ENCODE data around the gene MLANA. TPM values are rescaled to one million over a fixed set of nuclear protein-coding genes. Genes with fewer than 3 reads are reported as not detected.

The MLANA gene
- polyA plus RNA-seq, 1 donor (not counting 4 experiments of a cell fraction or from before 2014, with no cell fraction given): not detected

DNA sequence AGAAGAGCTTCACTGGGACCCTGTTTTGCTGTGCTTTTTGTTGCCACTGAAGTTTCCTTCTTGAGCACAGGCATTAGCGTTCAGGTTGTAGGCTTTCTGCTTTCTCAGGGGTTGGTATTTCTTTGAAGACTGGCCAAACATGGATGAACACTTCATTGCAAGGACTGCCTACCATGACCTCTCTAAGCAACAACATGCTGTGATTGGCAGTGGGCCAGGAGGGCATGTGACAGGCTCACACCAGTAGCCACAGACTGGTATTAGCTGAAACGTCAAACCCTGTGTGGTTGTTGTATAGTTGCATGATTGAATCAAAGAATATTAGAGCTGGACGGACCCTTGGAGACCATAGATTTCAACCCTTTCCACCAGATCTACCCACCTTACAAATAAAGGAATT lies 20.0 kb upstream of the MLANA start:
- H3K4me1 ChIP-seq (ENCODE audit: control insufficient read depth, extremely low read depth, insufficient read depth, low read length): no peaks in the 10 kb centered on the region
- no peaks in the 10 kb centered on the region for H3K36me3 ChIP-seq (ENCODE audit: control insufficient read depth in 2 of 2, extremely low read depth in 1 of 2, insufficient read depth in 2 of 2, low read length in 2 of 2)
- DNase-seq (ENCODE audit: low read depth, low spot score) (no peak), FAIRE-seq (no peak)
- H3K4me3 ChIP-seq (ENCODE audit: control insufficient read depth in 2 of 3, extremely low read depth in 1 of 3, insufficient read depth in 2 of 3, low read depth in 1 of 3, low read length in 3 of 3): no peak overlapping the region
- H3K9me3 ChIP-seq (ENCODE audit: control insufficient read depth, low read depth, low read length): no peaks in the 10 kb centered on the region
- no peaks in the 10 kb centered on the region for H3K79me2 ChIP-seq (ENCODE audit: control insufficient read depth, insufficient read depth, low read length)
- H3K9me1 ChIP-seq (ENCODE audit: control insufficient read depth, extremely low read depth, insufficient read depth, low read length): no peaks in the 10 kb centered on the region
- no peak overlapping the region for H2AFZ ChIP-seq (ENCODE audit: control insufficient read depth, low read length)
- TF ChIP-seq CTCF (optimal IDR thresholded peaks at IDR 0.05 in 1 of 3, IDR thresholded peaks at IDR 0.05 in 1 of 3, conservative IDR thresholded peaks at IDR 0.05 in 1 of 3; ENCODE audit: extremely low read depth in 1 of 3, insufficient read depth in 2 of 3, low read length in 3 of 3) (no peak), EZH2 (IDR thresholded peaks at IDR 0.05; ENCODE audit: low read length) (no peak)
- no peak overlapping the region for H3K9ac ChIP-seq (ENCODE audit: control insufficient read depth, extremely low read depth, insufficient read depth, low read length)
- H3K4me2 ChIP-seq (ENCODE audit: control insufficient read depth, extremely low read depth, insufficient read depth, low read depth, low read length): no peak overlapping the region
- H3K27me3 ChIP-seq (ENCODE audit: control insufficient read depth, extremely low read depth, insufficient read depth, low read length): no peaks in the 10 kb centered on the region
- dilution Hi-C loops (cut with MboI; ENCODE audit: extremely low pct_ligation_motif_present, low sequenced_read_pairs): no loop called here
- H4K20me1 ChIP-seq (ENCODE audit: control insufficient read depth, extremely low read depth, insufficient read depth, low read length): no peaks in the 10 kb centered on the region
- H3K27ac ChIP-seq (ENCODE audit: control insufficient read depth, insufficient read depth, low read length): no peak overlapping the region

- Histone ChIP-seq H3K9me3 (ENCODE audit: control insufficient read depth, low read depth, low read length) (peaks cover 3% of the 10 kb centered on the region), H3K27me3 (ENCODE audit: control insufficient read depth, extremely low read depth, insufficient read depth, low read length) (no peaks in the 10 kb centered on the region), H3K4me2 (ENCODE audit: control insufficient read depth, extremely low read depth, insufficient read depth, low read depth, low read length) (no peak overlapping the region), H3K9me1 (ENCODE audit: control insufficient read depth, extremely low read depth, insufficient read depth, low read length) (no peaks in the 10 kb centered on the region), H3K9ac (ENCODE audit: control insufficient read depth, extremely low read depth, insufficient read depth, low read length) (no peak overlapping the region), H3K36me3 (ENCODE audit: control insufficient read depth in 2 of 2, extremely low read depth in 1 of 2, insufficient read depth in 2 of 2, low read length in 2 of 2) (no peaks in the 10 kb centered on the region), H3K27ac (ENCODE audit: control insufficient read depth, insufficient read depth, low read length) (no peak overlapping the region), H2AFZ (ENCODE audit: control insufficient read depth, low read length) (no peak overlapping the region), H3K79me2 (ENCODE audit: control insufficient read depth, insufficient read depth, low read length) (no peaks in the 10 kb centered on the region), H3K4me3 (ENCODE audit: control insufficient read depth in 2 of 3, extremely low read depth in 1 of 3, insufficient read depth in 2 of 3, low read depth in 1 of 3, low read length in 3 of 3) (no peak overlapping the region), H3K4me1 (ENCODE audit: control insufficient read depth, extremely low read depth, insufficient read depth, low read length) (no peaks in the 10 kb centered on the region), H4K20me1 (ENCODE audit: control insufficient read depth, extremely low read depth, insufficient read depth, low read length) (no peaks in the 10 kb centered on the region)
- dilution Hi-C loops (cut with MboI; ENCODE audit: extremely low pct_ligation_motif_present, low sequenced_read_pairs): no loop called here
- no peak for TF ChIP-seq EZH2 (IDR thresholded peaks at IDR 0.05; ENCODE audit: low read length)
- TF ChIP-seq CTCF (optimal IDR thresholded peaks at IDR 0.05 in 1 of 3, IDR thresholded peaks at IDR 0.05 in 1 of 3, conservative IDR thresholded peaks at IDR 0.05 in 1 of 3; ENCODE audit: extremely low read depth in 1 of 3, insufficient read depth in 2 of 3, low read length in 3 of 3): no peak
- FAIRE-seq (no peak), DNase-seq (ENCODE audit: low read depth, low spot score) (no peak)
Measured at GRCh38 chr9:5871785-5872184, 18.9 kb upstream of the MLANA start.

Data from keratinocyte (primary cell).